ENCODE data around the gene RASA2.
"Not testable (repeated sequence)": the region's sequence is repeated elsewhere in the genome, so short reads cannot be mapped to it uniquely, and the experiment has no call there.

Gene RASA2

DNA sequence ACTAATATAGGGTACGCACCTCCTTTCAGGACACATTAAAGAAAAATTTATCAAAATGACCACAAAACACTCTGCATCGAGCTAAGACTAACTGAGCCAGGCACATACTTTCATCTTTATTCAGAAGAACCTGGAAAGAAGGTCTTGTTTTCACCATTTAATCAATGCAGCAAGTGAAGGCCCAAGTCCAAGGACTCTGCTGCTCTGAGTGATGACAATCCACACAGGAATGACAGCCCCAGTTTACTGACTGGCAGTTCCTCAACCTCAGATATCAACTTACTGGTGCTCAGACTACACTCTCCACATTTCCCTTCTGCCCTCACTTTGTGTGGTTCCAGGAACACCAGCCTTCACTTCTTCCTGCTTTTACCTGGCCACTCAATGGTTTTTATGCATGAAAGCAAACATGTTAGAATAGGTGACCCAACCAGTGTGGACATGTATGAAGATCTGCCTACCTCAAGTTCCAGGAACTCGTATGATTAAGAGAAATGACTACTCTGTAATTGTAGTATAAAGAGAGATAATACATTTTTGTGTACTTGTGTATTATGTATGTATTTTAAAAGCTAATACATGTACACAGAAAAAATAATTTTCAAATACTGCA is 29.1 kb upstream of the RASA2 start:
- DNase-seq = peak; percentile 36

GRCh38 chr3:141459008-141459407 is 27.8 kb upstream of the RASA2 start:
- DNase-seq = no peak

GRCh38 chr3:141460097-141460704 is 26.6 kb upstream of the RASA2 start:
- peak; percentile 80 for DNase-seq

DNA sequence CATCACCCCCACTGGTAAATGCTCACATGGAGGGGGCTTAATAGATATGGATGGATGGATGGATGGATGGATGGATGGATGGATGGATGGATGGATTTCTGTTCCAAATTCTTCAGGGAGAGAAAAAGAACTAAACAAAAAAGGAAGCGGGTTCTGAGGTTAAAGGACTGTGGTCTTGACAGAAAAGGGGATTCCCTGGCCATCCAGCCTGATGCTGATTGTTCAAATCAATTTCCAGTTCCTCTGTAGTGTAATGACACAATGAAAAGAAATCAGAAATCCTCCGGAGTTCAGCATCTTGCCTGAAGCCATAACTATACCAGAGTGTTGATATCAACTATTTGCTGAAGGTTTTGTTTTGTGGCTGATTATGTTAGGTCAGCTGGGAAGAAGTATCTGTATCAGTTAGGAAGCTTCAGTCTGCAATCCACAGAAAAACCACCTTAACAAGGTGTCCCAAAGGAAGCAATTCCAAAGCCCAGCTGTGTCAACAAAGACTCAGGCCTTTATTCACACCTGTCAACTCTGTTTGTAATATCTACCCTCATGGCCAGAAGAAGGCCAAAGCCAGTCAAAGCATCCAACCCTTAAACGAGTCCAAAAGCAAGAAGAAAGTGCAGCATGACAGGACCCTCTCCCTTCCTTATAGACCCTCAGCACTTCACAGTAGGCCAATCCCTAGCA is 24.5 kb upstream of the RASA2 start:
- DNase-seq = no peak

DNA sequence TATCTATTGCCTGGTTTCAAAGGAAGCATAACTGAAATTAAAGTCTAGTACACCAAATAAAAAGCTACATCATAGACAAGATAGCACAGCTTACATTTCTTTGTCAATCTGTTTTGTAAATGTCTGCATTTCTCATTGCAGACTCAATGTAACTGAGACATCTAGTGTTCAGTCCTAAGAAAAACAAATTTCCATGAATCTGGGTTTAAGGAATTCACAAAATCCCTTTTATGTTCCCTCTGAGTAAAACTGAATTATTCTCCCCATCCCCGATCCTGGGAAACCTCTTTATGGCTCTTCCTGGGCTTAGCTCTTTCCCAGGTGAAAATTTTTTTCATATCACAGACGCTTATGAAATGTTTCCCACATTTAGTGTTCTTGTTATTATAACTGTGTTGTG is 21.6 kb upstream of the RASA2 start:
- DNase-seq = peak; percentile 35

GRCh38 chr3:141466633-141467169 is 20.1 kb upstream of the RASA2 start:
- DNase-seq = no peak

DNA sequence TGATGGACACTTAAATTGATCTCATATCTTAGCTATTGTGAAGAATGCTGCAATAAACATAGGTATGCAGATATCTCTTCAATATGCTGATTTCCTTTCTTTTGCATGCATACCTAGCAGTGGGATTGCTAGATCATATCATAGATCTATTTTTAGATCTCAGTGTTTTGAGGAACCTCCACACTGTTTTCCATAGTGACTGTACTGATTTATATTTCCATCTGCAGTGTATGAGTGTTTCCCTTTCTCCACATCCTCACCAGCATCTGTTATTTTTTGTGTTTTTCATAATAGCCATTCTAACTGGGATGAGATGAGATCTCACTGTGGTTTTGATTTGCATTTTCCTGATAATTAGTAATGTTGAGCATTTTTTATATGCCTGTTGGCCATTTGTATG is 17.1 kb upstream of the RASA2 start:
- peak; percentile 33 for DNase-seq

DNA sequence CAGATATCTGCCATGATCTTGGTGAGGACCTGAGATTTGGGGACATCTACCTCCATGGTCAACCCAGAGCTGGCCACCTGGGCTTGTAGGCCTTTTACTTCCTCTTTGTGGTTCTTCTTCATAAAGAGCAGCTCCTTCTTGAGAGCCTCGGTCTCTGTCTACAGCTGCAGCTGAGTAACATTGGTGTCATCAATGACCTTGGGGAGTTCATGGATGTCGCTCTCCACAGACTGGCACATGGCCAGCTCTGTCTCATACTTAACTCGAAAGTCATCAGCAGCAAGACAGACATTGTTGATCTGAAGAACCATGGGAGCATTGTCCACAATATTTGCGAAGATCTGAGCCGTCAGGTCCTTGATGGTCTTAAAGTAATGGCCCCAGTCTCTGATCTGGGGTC is 15.7 kb upstream of the RASA2 start:
- DNase-seq = peak; percentile 65

DNA sequence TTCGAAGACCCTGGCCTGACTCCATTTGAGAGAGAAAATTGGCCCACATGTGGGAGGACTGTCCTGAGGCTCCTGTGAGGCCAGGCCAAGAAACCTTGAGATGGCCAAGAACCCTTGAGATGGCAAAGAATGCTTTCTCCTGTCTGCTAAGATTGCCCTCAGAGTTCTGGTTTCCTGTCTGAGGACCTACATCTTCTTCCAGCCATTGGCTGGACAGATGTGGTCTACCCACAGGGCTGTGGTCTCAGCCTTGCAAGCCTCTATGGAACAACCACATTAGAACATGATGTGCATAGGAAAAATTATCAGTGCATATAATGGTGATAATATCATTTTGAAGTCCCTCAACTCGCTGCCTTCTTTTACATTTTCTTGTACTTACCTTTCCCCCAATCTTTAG is 10.8 kb upstream of the RASA2 start:
- DNase-seq = no peak

DNA sequence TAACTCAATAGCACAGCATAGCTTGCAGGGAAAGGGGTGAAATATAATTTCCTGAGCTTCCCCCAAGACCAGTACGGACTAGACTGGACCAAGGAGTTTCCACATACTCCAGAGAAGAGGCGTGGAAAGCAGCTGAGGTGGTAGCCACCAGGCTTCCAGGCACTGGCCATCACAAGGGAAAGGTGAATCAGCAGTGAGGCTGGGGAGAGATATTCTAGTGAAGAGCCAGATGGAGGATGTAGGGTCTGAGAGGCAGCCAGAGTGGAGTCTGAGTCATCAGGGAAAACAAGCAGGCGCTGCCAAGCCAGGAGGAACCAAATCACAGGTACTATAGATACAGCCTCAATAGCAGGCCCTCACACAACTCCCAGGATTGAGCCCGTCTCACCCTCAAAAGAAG is 9.6 kb upstream of the RASA2 start:
- peak; percentile 55 for DNase-seq

DNA sequence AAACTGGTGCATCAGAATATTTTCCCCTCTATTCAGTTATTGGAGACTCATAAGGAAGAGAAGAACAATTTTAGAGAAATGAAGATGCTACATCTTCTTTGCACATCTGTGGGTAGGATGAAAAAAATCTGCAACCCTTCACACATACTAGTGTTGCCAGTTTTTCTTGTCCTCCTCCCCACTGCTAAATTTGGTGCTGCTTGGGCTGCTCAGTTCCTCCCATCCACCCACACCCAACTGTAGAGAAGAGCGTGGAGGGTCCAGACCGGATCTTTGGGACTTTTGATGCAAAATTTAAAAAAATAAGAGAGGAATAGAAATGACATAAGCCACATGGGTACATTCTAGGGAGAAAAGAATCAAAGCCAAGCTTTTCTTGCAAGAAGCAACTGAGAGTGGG is 8.7 kb upstream of the RASA2 start:
- no peak for DNase-seq

GRCh38 chr3:141478840-141479239 is 8.0 kb upstream of the RASA2 start:
- DNase-seq = not testable (repeated sequence)

DNA sequence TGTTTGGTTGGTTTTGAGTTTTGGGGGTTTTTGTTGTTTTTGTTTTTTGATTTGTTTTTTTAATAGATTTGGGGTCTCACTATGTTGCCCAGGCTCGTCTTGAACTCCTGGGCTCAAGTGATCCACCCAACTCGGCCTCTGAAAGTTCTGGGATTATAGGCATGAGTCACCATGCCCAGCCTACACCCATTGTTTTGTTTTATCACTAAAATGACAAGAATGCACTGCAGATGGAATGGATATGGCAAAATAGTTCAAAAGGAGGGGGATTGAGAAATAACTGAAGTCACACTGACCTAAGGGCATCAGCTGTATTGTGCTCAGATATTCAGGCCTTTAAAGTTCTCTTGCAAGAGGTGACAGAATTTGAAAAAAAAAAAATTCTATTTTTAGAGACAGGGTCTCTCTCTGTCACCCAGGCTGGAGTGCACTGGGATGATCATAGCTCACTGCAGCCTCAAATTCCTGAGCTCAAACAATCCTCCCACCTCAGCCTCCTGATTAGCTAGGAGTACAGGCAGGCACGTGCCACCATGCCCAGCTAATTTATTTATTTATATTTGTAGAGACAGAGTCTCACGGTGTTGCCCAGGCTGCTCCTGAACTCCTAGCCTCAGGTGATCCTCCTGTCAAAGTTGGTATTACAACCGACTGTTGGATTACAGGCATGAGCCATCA is 4.4 kb upstream of the RASA2 start:
- peak; percentile 75 for DNase-seq

DNA sequence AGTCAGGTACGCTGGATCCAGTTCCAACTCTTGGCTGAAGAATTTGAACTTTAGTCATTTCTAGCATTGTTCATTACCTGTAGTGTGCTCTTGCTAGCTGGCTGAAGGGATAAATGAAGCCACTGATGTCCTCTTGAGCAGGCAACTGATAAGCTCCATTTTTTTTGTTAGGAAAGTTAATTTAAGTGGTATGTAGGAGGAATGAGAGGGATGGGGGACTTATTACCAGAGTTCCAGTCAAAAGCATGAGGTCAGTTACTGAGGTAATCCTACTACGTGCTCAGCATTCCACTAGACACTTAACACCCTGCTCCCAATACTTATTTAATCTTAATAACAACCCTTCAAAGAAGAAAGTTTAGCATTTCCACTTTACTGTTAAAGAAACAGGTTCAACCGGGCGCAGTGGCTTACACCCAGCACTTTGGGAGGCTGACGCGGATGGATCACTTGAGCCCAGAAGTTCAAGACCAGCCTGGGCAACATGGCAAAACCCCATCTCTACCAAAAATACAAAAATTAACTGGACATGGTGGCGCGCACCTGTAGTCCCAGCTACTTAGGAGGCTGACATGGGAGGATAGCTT is 2.0 kb upstream of the RASA2 start:
- no peak for DNase-seq

GRCh38 chr3:141485641-141486495 is 959 bp upstream of the RASA2 start:
- DNase-seq = peak; percentile 80

DNA sequence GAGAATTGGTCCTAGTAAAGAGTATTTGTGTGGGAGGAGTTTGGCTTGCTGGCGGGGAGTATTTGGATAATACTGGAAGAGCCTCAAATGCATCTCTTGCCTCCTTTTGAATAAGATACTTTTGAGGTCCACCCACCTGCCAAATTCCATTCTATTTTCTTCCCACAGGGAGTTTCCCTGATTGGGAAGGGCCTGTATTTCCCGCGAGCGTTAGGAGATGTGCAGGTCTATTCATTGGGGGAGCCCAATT is 406 bp upstream of the RASA2 start:
- no peak for DNase-seq

DNA sequence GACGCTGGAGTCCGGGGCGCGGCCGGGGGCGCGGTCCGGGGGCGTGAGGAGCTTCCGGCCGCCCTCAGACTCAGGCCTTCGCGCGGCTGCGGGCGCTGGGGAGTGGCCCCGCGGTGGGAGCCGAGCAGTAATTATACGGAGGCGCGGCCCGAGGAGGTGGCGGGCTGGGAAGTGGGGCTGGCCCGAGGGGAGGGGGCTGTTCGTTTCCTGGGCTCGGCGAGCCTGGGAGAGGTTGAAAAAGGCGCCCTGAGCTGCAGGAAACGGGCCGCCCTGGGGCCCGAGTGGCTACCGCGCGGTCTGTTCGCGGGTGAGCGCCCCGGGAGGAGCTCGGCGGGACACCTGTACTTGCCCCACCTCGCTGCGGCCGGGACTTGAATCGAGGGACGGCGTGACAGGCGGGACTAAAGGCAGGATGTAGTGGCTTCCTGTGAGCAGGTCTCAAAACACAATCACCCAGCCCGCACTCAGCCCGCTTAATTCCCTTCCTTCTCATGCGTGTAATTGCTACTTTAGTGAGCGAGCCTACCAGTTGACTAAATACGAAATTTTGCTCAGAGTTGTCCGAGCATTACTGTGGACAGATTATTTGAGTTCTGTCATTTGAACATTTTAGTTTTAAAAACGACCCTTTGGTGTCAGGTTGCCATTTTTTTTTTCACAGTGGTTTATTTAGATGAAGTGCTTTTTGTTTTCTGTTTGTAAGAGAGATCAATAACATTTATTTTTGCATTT is 860 bp downstream of the RASA2 start:
- peak; percentile 47 for DNase-seq

GRCh38 chr3:141489203-141489602 is 2.4 kb downstream of the RASA2 start:
- no peak for DNase-seq

GRCh38 chr3:141491081-141491480 is 4.3 kb downstream of the RASA2 start:
- DNase-seq = no peak

- no peak for DNase-seq
Observed at GRCh38 chr3:141491929-141492328, 5.1 kb downstream of the RASA2 start.

GRCh38 chr3:141493184-141493583 is 6.4 kb downstream of the RASA2 start:
- DNase-seq = no peak

DNA sequence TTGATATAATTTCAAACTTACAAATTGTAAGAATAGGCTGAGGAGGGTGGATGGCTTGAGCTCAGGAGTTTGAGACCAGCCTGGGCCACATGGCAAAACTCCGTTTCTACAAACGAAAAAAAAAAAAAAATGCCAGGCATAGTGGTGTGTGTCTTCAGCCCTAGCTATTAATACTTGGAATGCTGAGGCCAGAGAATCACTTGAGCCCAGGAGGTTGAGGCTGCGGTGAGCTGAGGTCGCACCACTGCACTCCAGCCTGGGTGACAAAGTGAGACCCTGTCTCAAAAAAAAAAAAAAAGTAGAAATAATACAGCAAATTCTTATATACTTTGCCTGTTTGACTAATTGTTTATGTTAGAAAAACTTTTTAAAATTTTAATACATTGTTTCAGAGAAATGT is 10.8 kb downstream of the RASA2 start:
- not testable (repeated sequence) for DNase-seq

All from fibroblast of skin of right quadriceps (primary cell).